GM10248 (cell line): Measurements from ENCODE around the gene MTR.

Experiments
- CTCF ChIA-PET: fragments of 300-600 bp; sonication (Branson Sonifier 250); formaldehyde crosslinking; extraction: SDS; loops from one replicate; lab custom pipeline; 2021; ENCODE audit warnings: antibody characterized with exemption; lab: Yijun Ruan, JAX
- POLR2A ChIA-PET: fragments of 350-650 bp; sonication (Branson Sonifier 250); formaldehyde crosslinking; extraction: SDS; loops from one replicate; lab custom pipeline; 2020; ENCODE audit warnings: antibody characterized with exemption; lab: Yijun Ruan, JAX
- DNase-seq: peaks from one replicate; pipeline ENCODE4 v3.0.0; 2012; ENCODE audit errors: extremely low spot score
- CTCF ChIP-seq: IDR thresholded peaks from 2 replicates; pipeline ENCODE4 v1.5.1; 2012; ENCODE audit warnings: mild to moderate bottlenecking, low read depth; ENCODE audit errors: extremely low read depth, missing control alignments, control extremely low read depth

MTR gene

GRCh38 chr1:236810018-236810417, 14.9 kb downstream of the MTR start:
- ChIA-PET POLR2A (no interaction called here), CTCF (interaction anchor here (1.0 to 2.3 kb wide), 5 partner anchors 10 to 15 kb away, joined by 3 to 14 read pairs (median 5); partner anchors contain the start of gene MTR)
- no peak for DNase-seq
- no peak for TF ChIP-seq CTCF

GRCh38 chr1:236812334-236813030, 17.4 kb downstream of the MTR start:
- POLR2A ChIA-PET, result no interaction called here
- CTCF ChIA-PET, result interaction anchor here (1.3 to 2.8 kb wide), 4 partner anchors 8 to 16 kb away, joined by 4 to 11 read pairs (median 8); no protein-coding TSS in a partner anchor
- TF ChIP-seq CTCF, result no peak
- no peak for DNase-seq

- ChIA-PET CTCF (interaction anchor here (1.1 to 1.8 kb wide), 2 partner anchors 16 kb away, joined by 4 to 5 read pairs; no protein-coding TSS in a partner anchor), POLR2A (no interaction called here)
- DNase-seq, result no peak
- TF ChIP-seq CTCF, result no peak
Measured at GRCh38 chr1:236815941-236816340, 20.8 kb downstream of the MTR start.

- CTCF ChIA-PET, result interaction anchor here (2.1 kb wide), 1 partner anchor 9 kb away, joined by 11 read pairs; no protein-coding TSS in a partner anchor
- no peak for TF ChIP-seq CTCF
- POLR2A ChIA-PET, result no interaction called here
Measured at GRCh38 chr1:236819856-236820255, 24.8 kb downstream of the MTR start.

GRCh38 chr1:236821091-236821627, 26.1 kb downstream of the MTR start:
- DNase-seq, result no peak
- ChIA-PET POLR2A (no interaction called here), CTCF (interaction anchor here (1.0 to 2.1 kb wide), 3 partner anchors 10 to 26 kb away, joined by 3 to 11 read pairs (median 3); partner anchors contain the start of gene MTR)
- no peak for TF ChIP-seq CTCF

More at GRCh38 chr1:236819856-236820255, 24.8 kb downstream of the MTR start:
- no peak for DNase-seq

- no peak for TF ChIP-seq CTCF
- no peak for DNase-seq
- ChIA-PET POLR2A (no interaction called here), CTCF (interaction anchor here (2.9 kb wide), 1 partner anchor 11 kb away, joined by 11 read pairs; no protein-coding TSS in a partner anchor)
Measured at GRCh38 chr1:236823559-236823958, 28.5 kb downstream of the MTR start.
